GM12878 (cell line): ENCODE measurements around the gene NT5C2. TPM values are rescaled to one million over a fixed set of nuclear protein-coding genes. Genes with fewer than 3 reads are reported as not detected.

Experiments used
- ATAC-seq: fragments of 200-7000 bp; cut with Tn5 transposase; 3 replicates; pipeline ENCODE4 v1.9.1; 2020; ENCODE audit warnings: mild to moderate bottlenecking, moderate library complexity
- BruUV-seq: library from RNA; stranded (reverse); fragments of 400-500 nt; replicated peaks from 2 replicates; lab custom pipeline; 2021; lab: Mats Ljungman, UMichigan
- CTCF ChIA-PET: fragments of 300-600 bp; sonication (Branson Sonifier 250); formaldehyde crosslinking; extraction: SDS; loops from one replicate; lab custom pipeline; 2021; ENCODE audit warnings: inconsistent platforms; lab: Yijun Ruan, JAX
- POLR2A ChIA-PET: fragments of 350-600 bp; formaldehyde crosslinking; extraction: SDS; loops from one replicate; lab custom pipeline; 2021; ENCODE audit warnings: inconsistent platforms; lab: Charles Lee
- RAD21 ChIA-PET: fragments of 300-600 bp; sonication (Branson Sonifier 250); formaldehyde crosslinking; loops from one replicate; lab custom pipeline; 2023; ENCODE audit warnings: antibody characterized with exemption; ENCODE audit not compliant: unreplicated experiment; lab: Charles Lee
- SMC1A ChIA-PET: fragments of 300-600 bp; sonication (Branson Sonifier 250); formaldehyde crosslinking; loops from one replicate; lab custom pipeline; 2023; ENCODE audit not compliant: unreplicated experiment, uncharacterized antibody; lab: Charles Lee
- DNase-seq: peaks from one replicate; pipeline ENCODE4 v3.0.0-alpha.2; 2011; ENCODE audit warnings: low read depth, low spot score
- FAIRE-seq: peaks from 3 replicates; lab custom pipeline; 2011; peaks lifted over from hg19 to GRCh38; lab: Jason Lieb, UNC
- H2AFZ ChIP-seq: 2 replicates; pipeline ENCODE4 v1.6.0; 2011; ENCODE audit warnings: low read depth, low read length, control low read depth; ENCODE audit not compliant: control insufficient read depth
- H3K27ac ChIP-seq: 2 replicates; pipeline ENCODE4 v1.5.1; 2011; ENCODE audit warnings: control low read depth; ENCODE audit not compliant: control insufficient read depth, insufficient read depth
- H3K27me3 ChIP-seq, 2 experiments: replicated peaks in 1 of 2; 2 replicates each; pipeline versions ENCODE4 v1.6.0 to v1.6.1; 2011; ENCODE audit warnings: low read length in 1 of 2; ENCODE audit not compliant: control insufficient read depth in 2 of 2, insufficient read depth in 2 of 2
- H3K36me3 ChIP-seq, 2 experiments: 2 replicates each; pipeline ENCODE4 v1.5.1; 2011; ENCODE audit warnings: low read length in 1 of 2; ENCODE audit not compliant: control insufficient read depth in 2 of 2, insufficient read depth in 2 of 2
- H3K4me1 ChIP-seq: 2 replicates; pipeline ENCODE4 v1.6.1; 2011; ENCODE audit warnings: mild to moderate bottlenecking, low read length, moderate library complexity, mixed read lengths; ENCODE audit not compliant: control insufficient read depth, insufficient read depth
- H3K4me2 ChIP-seq: 2 replicates; pipeline ENCODE4 v1.6.0; 2011; ENCODE audit warnings: control low read depth; ENCODE audit not compliant: control insufficient read depth, insufficient read depth
- H3K4me3 ChIP-seq: fragments of 200-600 bp; sonication (generic); 2 replicates; pipeline ENCODE4 v1.5.1; 2016
- H3K79me2 ChIP-seq: 2 replicates; pipeline ENCODE4 v1.6.0; 2011; ENCODE audit warnings: low read length; ENCODE audit not compliant: control insufficient read depth, insufficient read depth
- H3K9ac ChIP-seq: 2 replicates; pipeline ENCODE4 v1.8.0; 2011; ENCODE audit warnings: low read length, control low read depth, mixed read lengths; ENCODE audit not compliant: control insufficient read depth, insufficient read depth
- H3K9me3 ChIP-seq: replicated peaks from 3 replicates; pipeline ENCODE4 v1.5.1; 2011; ENCODE audit warnings: mild to moderate bottlenecking, low read length; ENCODE audit not compliant: control insufficient read depth, insufficient read depth
- H4K20me1 ChIP-seq: 2 replicates; pipeline ENCODE4 v1.6.0; 2011; ENCODE audit not compliant: control insufficient read depth, insufficient read depth
- BHLHE40 ChIP-seq, 2 experiments: fragments of 450-650 bp in 1 of 2; IDR thresholded peaks; 2 replicates each; pipeline ENCODE4 v1.6.1; 2011 to 2017; ENCODE audit warnings: low read depth in 2 of 2, borderline replicate concordance in 1 of 2, improper control_type of control experiment in 1 of 2, low read length in 1 of 2, mild to moderate bottlenecking in 1 of 2
- BMI1 ChIP-seq: fragments of 450-650 bp; IDR thresholded peaks from 2 replicates; pipeline ENCODE4 v1.6.1; 2016; ENCODE audit warnings: mild to moderate bottlenecking, moderate library complexity, borderline replicate concordance
- GATAD2B ChIP-seq: fragments of 450-650 bp; conservative IDR thresholded peaks from 2 replicates; pipeline ENCODE4 v1.6.1; 2017; ENCODE audit warnings: low read depth, mild to moderate bottlenecking, moderate library complexity
- HDAC6 ChIP-seq: fragments of 200-600 bp; sonication (generic); IDR thresholded peaks from one replicate; pipeline ENCODE4 v1.8.0; 2017; ENCODE audit warnings: antibody characterized with exemption; ENCODE audit not compliant: unreplicated experiment
- KLF5 ChIP-seq: fragments of 450-650 bp; IDR thresholded peaks from 2 replicates; pipeline ENCODE4 v1.6.1; 2014; ENCODE audit warnings: mild to moderate bottlenecking; ENCODE audit not compliant: partially characterized antibody
- MEF2A ChIP-seq: IDR thresholded peaks from 2 replicates; pipeline ENCODE4 v1.6.1; 2011; ENCODE audit warnings: low read depth, mild to moderate bottlenecking, low read length, moderate library complexity; ENCODE audit not compliant: insufficient read depth
- NFIC ChIP-seq: IDR thresholded peaks from 2 replicates; pipeline ENCODE4 v1.6.1; 2012; ENCODE audit warnings: low read depth, mild to moderate bottlenecking, inconsistent platforms, low read length, moderate library complexity
- RBBP5 ChIP-seq: fragments of 200-600 bp; sonication (generic); conservative IDR thresholded peaks from 2 replicates; pipeline ENCODE4 v1.6.1; 2016
- SMAD5 ChIP-seq: IDR thresholded peaks from 2 replicates; pipeline ENCODE4 v1.6.1; 2016; ENCODE audit warnings: antibody characterized with exemption, low read depth
- SUPT20H ChIP-seq: IDR thresholded peaks from 2 replicates; pipeline ENCODE4 v1.6.1; 2011; ENCODE audit warnings: low read depth, mild to moderate bottlenecking, low read length, moderate library complexity, borderline replicate concordance; ENCODE audit not compliant: control insufficient read depth
- TCF12 ChIP-seq: IDR thresholded peaks from 2 replicates; pipeline ENCODE4 v1.6.1; 2011; ENCODE audit warnings: low read depth, mild to moderate bottlenecking, low read length
- WGBS: methylation state at CpG from one replicate; pipeline ENCODE4 v1.1.6; 2016; ENCODE audit warnings: low lambda C conversion rate; ENCODE audit not compliant: insufficient replicate concordance, insufficient coverage; ENCODE audit errors: missing lambda C conversion rate; 5-methylcytosine and 5-hydroxymethylcytosine counted together
- in situ Hi-C: fragments of 300-500 bp; cut with MboI; formaldehyde crosslinking; loops from 9 replicates; pipeline ENCODE4 v1.14.3; 2018; ENCODE audit warnings: mixed read lengths
- intact Hi-C: fragments of 100-400 bp; cut with micrococcal nuclease; formaldehyde crosslinking; loops from one replicate; pipeline ENCODE4 v1.14.2; 2022; ENCODE audit not compliant: unreplicated experiment
- polyA plus RNA-seq, 11 experiments: library from polyadenylated mRNA; depleted of rRNA in 4 of 11; unstranded in 6 of 11; stranded (reverse) in 5 of 11; fragments of >200 nt; fragmentation: Nextera tagmentation in 4 of 11; fragmentation: Illumina TruSeq in 1 of 11; extraction: Ambion mirVana in 4 of 11; extraction: Trizol in 1 of 11; gene quantifications; 1 replicate in 1 of 11; 2 replicates in 10 of 11; pipeline versions ENCODE4 v1.2.1 to v1.2.3, GENCODE V29; 2011 to 2016; ENCODE audit warnings: inconsistent platforms in 2 of 11, missing spikeins in 2 of 11, low read depth in 1 of 11
- total RNA-seq, 4 experiments: library from RNA; depleted of rRNA in 3 of 4; stranded (reverse); fragments of >200 nt in 3 of 4; fragmentation: Illumina TruSeq in 1 of 4; extraction: Trizol in 1 of 4; gene quantifications; 2 replicates each; pipeline versions ENCODE4 v1.2.1 to v1.2.3, GENCODE V29; 2013 to 2021
- TF ChIP-seq, protein P1 (sequence below): IDR thresholded peaks from 2 replicates; pipeline ENCODE4 v1.6.1; 2012; ENCODE audit warnings: low read depth, low read length, improper control_type of control experiment

Gene NT5C2
- total and polyA plus RNA-seq, 10 of the 15 experiments (the other 5 are each of a cell fraction or from before 2014, with no cell fraction given), result 15.8 to 70.1 (median 56.0) TPM

GRCh38 chr10:103145046-103145445 lies 48.0 kb downstream of the NT5C2 start:
- 100% methylated on average over 1 of the region's 1 CpG for WGBS

More at GRCh38 chr10:103145046-103145445, 48.0 kb downstream of the NT5C2 start:
- FAIRE-seq, result no peak
- Histone ChIP-seq H2AFZ (no peak overlapping the region), H3K27me3 (no peaks in the 10 kb centered on the region), H3K27ac (no peak overlapping the region), H4K20me1 (no peaks in the 10 kb centered on the region), H3K36me3 (no peaks in the 10 kb centered on the region; a peak in 1 of 4 replicates), H3K4me2 (no peak overlapping the region), H3K4me3 (no peak overlapping the region), H3K4me1 (no peaks in the 10 kb centered on the region), H3K79me2 (no peaks in the 10 kb centered on the region; the same call in 1 of the 2 replicates), H3K9me3 (no peaks in the 10 kb centered on the region), H3K9ac (no peak overlapping the region)
- ChIA-PET CTCF (interaction anchor here (3.2 kb wide), 1 partner anchor 10 kb away, joined by 20 read pairs; no protein-coding TSS in a partner anchor), SMC1A (interaction anchor here (0.9 to 2.8 kb wide), 7 partner anchors 10 to 82 kb away, joined by 3 to 18 read pairs (median 3); no protein-coding TSS in a partner anchor), RAD21 (interaction anchor here (0.6 kb wide), 1 partner anchor 224 kb away, joined by 3 read pairs; no protein-coding TSS in a partner anchor), POLR2A (no interaction called here)
- TF ChIP-seq HDAC6, result no peak
- no peak for TF ChIP-seq MEF2A
- no peak for TF ChIP-seq GATAD2B
- TF ChIP-seq BMI1, result no peak
- no peak for TF ChIP-seq RBBP5
- TF ChIP-seq NFIC, result no peak
- TF ChIP-seq TCF12, result no peak
- TF ChIP-seq SUPT20H, result no peak
- no peak for TF ChIP-seq SMAD5
- no peak for TF ChIP-seq KLF5
- TF ChIP-seq BHLHE40 (IDR thresholded peaks at IDR 0.05; ENCODE audit: borderline replicate concordance in 1 of 2, low read depth in 2 of 2, low read length in 1 of 2), result no peak
- TF ChIP-seq, protein P1, sequence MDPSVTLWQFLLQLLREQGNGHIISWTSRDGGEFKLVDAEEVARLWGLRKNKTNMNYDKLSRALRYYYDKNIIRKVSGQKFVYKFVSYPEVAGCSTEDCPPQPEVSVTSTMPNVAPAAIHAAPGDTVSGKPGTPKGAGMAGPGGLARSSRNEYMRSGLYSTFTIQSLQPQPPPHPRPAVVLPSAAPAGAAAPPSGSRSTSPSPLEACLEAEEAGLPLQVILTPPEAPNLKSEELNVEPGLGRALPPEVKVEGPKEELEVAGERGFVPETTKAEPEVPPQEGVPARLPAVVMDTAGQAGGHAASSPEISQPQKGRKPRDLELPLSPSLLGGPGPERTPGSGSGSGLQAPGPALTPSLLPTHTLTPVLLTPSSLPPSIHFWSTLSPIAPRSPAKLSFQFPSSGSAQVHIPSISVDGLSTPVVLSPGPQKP, result no peak
- DNase-seq, result no peak
- intact Hi-C loops (no loop called here), in situ Hi-C loops (no loop called here)
- no TSS peak for BruUV-seq
- ATAC-seq, result no peak
